PC-3 (cell line): ENCODE measurements around the gene C9orf50.

ENCODE experiments used
- EZH2 ChIP-seq: fragments of 300-600 bp; sonication (generic); IDR thresholded peaks from one replicate; pipeline ENCODE4 v1.6.1; 2017; ENCODE audit warnings: antibody characterized with exemption, mild to moderate bottlenecking, low read length; ENCODE audit not compliant: unreplicated experiment
- TF ChIP-seq, protein P1 (sequence below): fragments of 300-600 bp; sonication (generic); conservative IDR thresholded peaks from 2 replicates; pipeline ENCODE4 v1.5.1; 2017; ENCODE audit warnings: antibody characterized with exemption, low read depth, mild to moderate bottlenecking, low read length

DNA sequence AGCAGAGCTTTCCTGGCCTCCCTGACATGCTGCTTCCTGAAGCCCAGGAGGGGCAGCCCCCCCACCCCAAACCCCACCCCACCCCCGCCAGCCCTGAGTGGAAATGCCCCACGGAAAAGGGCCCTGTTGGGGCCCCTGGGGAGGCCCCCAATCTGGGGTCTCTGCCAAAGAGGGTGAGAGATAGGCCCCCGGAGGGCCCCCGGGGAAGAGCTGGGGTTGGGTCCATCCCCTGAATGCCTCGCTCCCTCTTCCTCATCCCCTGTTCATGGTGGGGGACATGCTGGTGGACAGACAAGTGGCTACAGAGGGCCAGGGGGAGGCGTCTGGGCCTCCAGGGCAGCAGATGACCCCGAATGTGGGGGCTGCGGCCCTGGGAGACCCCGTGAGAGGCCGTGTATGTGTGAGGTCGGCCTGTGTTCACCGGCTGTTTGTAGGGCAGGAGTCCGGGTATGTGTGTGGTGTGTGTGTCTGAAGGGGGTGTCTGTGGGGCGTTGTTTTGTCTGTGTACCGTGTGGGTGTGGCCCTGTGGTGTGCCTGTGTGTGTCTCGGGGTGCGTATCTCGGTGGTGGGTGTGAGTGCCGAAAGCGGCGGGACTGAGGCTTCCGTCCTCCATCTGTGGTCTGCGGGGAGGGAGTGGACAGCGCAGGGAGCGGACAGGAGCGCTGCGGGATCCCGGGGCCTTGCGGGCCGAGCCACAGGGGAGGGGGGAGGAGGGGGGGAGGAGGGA lies 11.3 kb downstream of the C9orf50 start:
- no peak for TF ChIP-seq EZH2
- TF ChIP-seq, protein P1, sequence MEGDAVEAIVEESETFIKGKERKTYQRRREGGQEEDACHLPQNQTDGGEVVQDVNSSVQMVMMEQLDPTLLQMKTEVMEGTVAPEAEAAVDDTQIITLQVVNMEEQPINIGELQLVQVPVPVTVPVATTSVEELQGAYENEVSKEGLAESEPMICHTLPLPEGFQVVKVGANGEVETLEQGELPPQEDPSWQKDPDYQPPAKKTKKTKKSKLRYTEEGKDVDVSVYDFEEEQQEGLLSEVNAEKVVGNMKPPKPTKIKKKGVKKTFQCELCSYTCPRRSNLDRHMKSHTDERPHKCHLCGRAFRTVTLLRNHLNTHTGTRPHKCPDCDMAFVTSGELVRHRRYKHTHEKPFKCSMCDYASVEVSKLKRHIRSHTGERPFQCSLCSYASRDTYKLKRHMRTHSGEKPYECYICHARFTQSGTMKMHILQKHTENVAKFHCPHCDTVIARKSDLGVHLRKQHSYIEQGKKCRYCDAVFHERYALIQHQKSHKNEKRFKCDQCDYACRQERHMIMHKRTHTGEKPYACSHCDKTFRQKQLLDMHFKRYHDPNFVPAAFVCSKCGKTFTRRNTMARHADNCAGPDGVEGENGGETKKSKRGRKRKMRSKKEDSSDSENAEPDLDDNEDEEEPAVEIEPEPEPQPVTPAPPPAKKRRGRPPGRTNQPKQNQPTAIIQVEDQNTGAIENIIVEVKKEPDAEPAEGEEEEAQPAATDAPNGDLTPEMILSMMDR = no peak
